Stimulated activated naive B cell treated with anti-CD40 and anti-IgM and Interleukin-4, amounts not matched to agents 10 μg/mL and 1 μg/mL and 100 μg/mL, for 72 hours (primary cell): ENCODE measurements around the gene ITGA8.
A peak's percentile ranks its signal among the peaks of the same experiment; 100 is the strongest.

ENCODE experiments used
- ATAC-seq, 2 donors: fragments of 150-1000 bp; cut with Tn5 transposase; replicated peaks; 2 replicates each; pipeline ENCODE4 v1.10.0; 2021; ENCODE audit warnings: moderate library complexity in 1 of 2
- DNase-seq: peaks from one replicate; pipeline ENCODE4 v3.0.0; 2021
- H3K27ac Mint-ChIP-seq: one replicate; pipeline ENCODE4 v1.8.0; 2022; ENCODE audit warnings: mild to moderate bottlenecking, mixed read lengths
- H3K27me3 Mint-ChIP-seq, 2 donors: one replicate each; pipeline ENCODE4 v1.8.0; 2022; ENCODE audit warnings: mixed read lengths in 2 of 2
- H3K36me3 Mint-ChIP-seq, 2 donors: one replicate each; pipeline ENCODE4 v1.8.0; 2022; ENCODE audit warnings: mixed read lengths in 2 of 2, mild to moderate bottlenecking in 1 of 2
- H3K4me1 Mint-ChIP-seq, 2 donors: one replicate each; pipeline ENCODE4 v1.8.0; 2022; ENCODE audit warnings: mixed read lengths in 2 of 2, mild to moderate bottlenecking in 1 of 2
- H3K4me3 Mint-ChIP-seq, 2 donors: one replicate each; pipeline ENCODE4 v1.8.0; 2022; ENCODE audit warnings: mild to moderate bottlenecking in 2 of 2, mixed read lengths in 2 of 2, moderate library complexity in 1 of 2
- H3K9me3 Mint-ChIP-seq, 2 donors: one replicate each; pipeline ENCODE4 v1.8.0; 2022; ENCODE audit warnings: mixed read lengths in 2 of 2, mild to moderate bottlenecking in 1 of 2

Gene ITGA8

DNA sequence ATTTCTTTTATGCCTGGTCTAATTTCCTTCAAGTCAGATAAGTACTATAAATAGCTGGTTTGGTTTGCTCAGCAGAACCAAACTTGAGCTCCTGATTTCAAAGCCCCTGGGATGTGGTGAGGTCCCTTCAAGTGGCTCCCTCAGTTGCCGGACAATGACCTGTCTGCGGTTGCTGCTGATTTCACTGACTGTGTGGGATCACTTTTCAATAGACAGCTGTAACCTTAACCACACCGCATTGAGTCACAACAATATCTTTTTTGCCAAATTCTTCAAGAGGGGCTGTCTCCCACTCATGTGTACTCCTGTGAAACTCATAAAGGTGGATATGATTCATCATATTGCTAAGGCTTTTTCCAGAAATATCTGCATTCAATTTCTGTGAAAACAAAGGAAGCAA is 23.1 kb upstream of the ITGA8 start:
- Mint-ChIP-seq H3K4me1 (no peaks in the 10 kb centered on the region), H3K36me3 (no peaks in the 10 kb centered on the region), H3K9me3 (no peaks in the 10 kb centered on the region), H3K27ac (no peak overlapping the region), H3K27me3 (peaks cover 7 to 12% of the 10 kb centered on the region in 2 donors), H3K4me3 (no peak overlapping the region)
- ATAC-seq, result no peak
- no peak for DNase-seq

DNA sequence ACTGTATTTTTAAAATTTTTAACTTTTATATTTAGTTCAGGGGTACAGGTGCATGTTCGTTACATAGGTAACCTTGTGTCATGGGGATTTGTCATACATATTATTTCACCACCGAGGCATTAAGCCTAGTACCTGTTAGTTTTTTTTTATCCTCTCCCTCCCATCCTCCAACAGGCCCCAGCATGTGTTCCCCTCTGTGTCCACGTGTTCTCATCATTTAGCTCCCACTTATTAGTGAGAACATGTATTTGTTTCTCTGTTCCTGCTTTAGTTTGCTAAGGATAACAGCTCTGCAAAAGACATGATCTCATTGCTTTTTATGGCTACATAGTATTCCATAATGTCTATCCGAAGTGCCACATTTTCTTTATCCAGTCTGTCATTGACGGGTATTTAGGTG is 22.4 kb upstream of the ITGA8 start:
- ATAC-seq (no peak), DNase-seq (no peak)
- H3K36me3 Mint-ChIP-seq, result peaks cover 0 to 1% of the 10 kb centered on the region in 2 donors
- peaks cover 11 to 13% of the 10 kb centered on the region in 2 donors for H3K27me3 Mint-ChIP-seq
- H3K4me3 Mint-ChIP-seq, result no peak overlapping the region
- no peak overlapping the region for H3K27ac Mint-ChIP-seq
- peaks cover 0 to 1% of the 10 kb centered on the region in 2 donors for H3K9me3 Mint-ChIP-seq
- H3K4me1 Mint-ChIP-seq, result no peaks in the 10 kb centered on the region

DNA sequence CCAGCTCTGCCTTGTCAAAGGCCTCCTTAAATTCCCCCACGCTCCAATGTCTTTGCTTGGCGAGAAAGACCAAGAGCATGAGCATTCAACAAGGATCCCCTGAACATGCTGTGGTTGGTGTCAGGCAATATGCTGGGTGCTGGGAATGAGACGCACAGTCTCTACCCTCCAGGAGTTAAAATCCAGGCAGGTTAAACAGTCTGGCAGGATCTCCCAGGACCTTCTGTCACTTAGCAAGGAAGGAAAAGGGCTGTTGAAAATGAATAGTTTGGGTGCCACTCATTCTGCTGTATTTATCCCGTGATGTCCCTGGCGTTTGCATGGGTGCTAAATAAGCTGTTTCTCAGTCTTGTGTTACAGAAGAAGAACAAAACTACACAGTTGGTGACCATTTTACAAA is 21.9 kb upstream of the ITGA8 start:
- H3K36me3 Mint-ChIP-seq, result peaks cover 0 to 1% of the 10 kb centered on the region in 2 donors
- H3K27me3 Mint-ChIP-seq, result peaks cover 9 to 11% of the 10 kb centered on the region in 2 donors
- DNase-seq (no peak), ATAC-seq (no peak)
- peaks cover 0 to 1% of the 10 kb centered on the region in 2 donors for H3K9me3 Mint-ChIP-seq
- H3K4me3 Mint-ChIP-seq, result no peak overlapping the region
- no peak overlapping the region for H3K27ac Mint-ChIP-seq
- H3K4me1 Mint-ChIP-seq, result no peaks in the 10 kb centered on the region

- Mint-ChIP-seq H3K27me3 (peaks cover 11 to 13% of the 10 kb centered on the region in 2 donors), H3K36me3 (peaks cover 0 to 1% of the 10 kb centered on the region in 2 donors), H3K4me3 (no peak overlapping the region), H3K4me1 (no peaks in the 10 kb centered on the region), H3K27ac (no peak overlapping the region), H3K9me3 (peaks cover 0 to 3% of the 10 kb centered on the region in 2 donors)
- DNase-seq (no peak), ATAC-seq (no peak)
Observed at GRCh38 chr10:15740261-15740660, 20.5 kb upstream of the ITGA8 start.

DNA sequence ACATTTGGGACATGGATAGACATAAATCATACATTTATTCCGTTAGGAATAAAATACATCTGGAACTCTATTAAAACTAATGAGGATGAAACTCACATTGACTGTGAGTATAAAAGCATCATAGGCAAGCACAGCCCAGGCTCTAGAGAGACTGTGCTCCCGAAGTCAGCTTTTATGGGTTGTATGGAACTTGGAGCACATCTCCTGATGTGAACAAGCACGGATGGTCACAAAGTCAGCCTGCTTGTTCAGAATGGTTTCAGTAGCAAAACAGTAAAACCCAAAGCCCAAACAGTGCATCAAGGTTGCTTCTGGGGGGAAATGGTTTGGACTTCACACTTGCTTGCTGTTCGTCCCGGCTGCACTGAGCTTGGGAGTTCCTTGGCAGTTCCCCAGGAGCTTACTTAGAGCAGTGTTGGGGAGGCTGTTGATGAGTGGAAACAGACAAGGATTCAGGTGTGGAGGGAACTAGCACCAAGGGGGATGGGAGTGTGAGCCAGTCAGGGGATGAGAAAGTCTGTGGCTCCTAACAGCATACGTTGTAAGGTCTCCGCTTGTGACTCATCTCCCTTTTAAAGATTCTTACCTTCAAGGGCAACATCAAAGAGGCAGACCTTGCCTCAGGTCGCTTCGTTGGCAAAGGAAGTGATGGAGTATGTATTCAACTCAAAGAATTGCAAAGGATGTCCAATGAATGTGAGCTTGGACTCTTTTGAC is 19.7 kb upstream of the ITGA8 start:
- DNase-seq, result no peak
- H3K4me3 Mint-ChIP-seq, result no peak overlapping the region
- H3K4me1 Mint-ChIP-seq, result no peaks in the 10 kb centered on the region
- H3K27me3 Mint-ChIP-seq, result peaks cover 11 to 13% of the 10 kb centered on the region in 2 donors
- ATAC-seq, result no peak
- peaks cover 0 to 1% of the 10 kb centered on the region in 2 donors for H3K36me3 Mint-ChIP-seq
- H3K9me3 Mint-ChIP-seq, result peaks cover 0 to 3% of the 10 kb centered on the region in 2 donors
- H3K27ac Mint-ChIP-seq, result no peak overlapping the region

GRCh38 chr10:15738270-15738925 is 18.7 kb upstream of the ITGA8 start:
- DNase-seq (no peak), ATAC-seq (no peak)
- no peak overlapping the region for H3K27ac Mint-ChIP-seq
- H3K36me3 Mint-ChIP-seq, result peaks cover 0 to 1% of the 10 kb centered on the region in 2 donors
- no peaks in the 10 kb centered on the region for H3K4me1 Mint-ChIP-seq
- H3K4me3 Mint-ChIP-seq, result no peak overlapping the region
- H3K27me3 Mint-ChIP-seq, result peaks cover 6 to 13% of the 10 kb centered on the region in 2 donors
- peaks cover 3 to 4% of the 10 kb centered on the region in 2 donors for H3K9me3 Mint-ChIP-seq

- Mint-ChIP-seq H3K27ac (no peak overlapping the region), H3K4me1 (no peaks in the 10 kb centered on the region), H3K4me3 (no peak overlapping the region), H3K36me3 (peaks cover 0 to 1% of the 10 kb centered on the region in 2 donors), H3K9me3 (peaks cover 3 to 4% of the 10 kb centered on the region in 2 donors), H3K27me3 (peaks cover 5 to 13% of the 10 kb centered on the region in 2 donors)
- DNase-seq, result no peak
- ATAC-seq, result no peak
Observed at GRCh38 chr10:15737656-15738055, 17.9 kb upstream of the ITGA8 start.

- no peaks in the 10 kb centered on the region for H3K4me1 Mint-ChIP-seq
- peaks cover 7% of the 10 kb centered on the region in 2 donors for H3K9me3 Mint-ChIP-seq
- ATAC-seq (no peak), DNase-seq (no peak)
- no peak overlapping the region for H3K27ac Mint-ChIP-seq
- H3K27me3 Mint-ChIP-seq, result peaks cover 10% of the 10 kb centered on the region in 2 donors
- H3K4me3 Mint-ChIP-seq, result no peak overlapping the region
- H3K36me3 Mint-ChIP-seq, result peaks cover 0 to 1% of the 10 kb centered on the region in 2 donors
Observed at GRCh38 chr10:15735763-15736162, 16.0 kb upstream of the ITGA8 start.

DNA sequence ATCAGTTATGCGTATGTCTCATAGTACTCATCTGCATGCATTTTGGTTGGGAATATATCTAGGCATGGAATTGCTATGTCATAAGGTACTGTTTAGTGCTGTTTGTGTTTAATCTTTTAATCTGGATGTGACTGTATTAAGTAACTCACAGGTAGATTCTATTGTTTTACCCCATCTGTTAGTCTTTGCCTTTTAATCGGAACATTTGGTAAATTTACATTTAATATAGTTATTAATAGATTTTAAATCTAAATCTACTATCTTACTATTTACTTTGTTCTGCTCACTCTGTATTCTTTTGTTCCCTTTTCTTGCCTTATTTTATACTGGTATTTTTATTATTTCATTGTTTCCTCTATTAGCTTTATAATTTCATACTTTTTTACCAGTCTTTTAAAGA is 10.6 kb upstream of the ITGA8 start:
- Mint-ChIP-seq H3K27me3 (peaks cover 7 to 10% of the 10 kb centered on the region in 2 donors), H3K27ac (no peak overlapping the region), H3K4me3 (no peak overlapping the region), H3K36me3 (no peaks in the 10 kb centered on the region), H3K9me3 (peaks cover 10 to 23% of the 10 kb centered on the region in 2 donors), H3K4me1 (no peaks in the 10 kb centered on the region)
- no peak for ATAC-seq
- no peak for DNase-seq

DNA sequence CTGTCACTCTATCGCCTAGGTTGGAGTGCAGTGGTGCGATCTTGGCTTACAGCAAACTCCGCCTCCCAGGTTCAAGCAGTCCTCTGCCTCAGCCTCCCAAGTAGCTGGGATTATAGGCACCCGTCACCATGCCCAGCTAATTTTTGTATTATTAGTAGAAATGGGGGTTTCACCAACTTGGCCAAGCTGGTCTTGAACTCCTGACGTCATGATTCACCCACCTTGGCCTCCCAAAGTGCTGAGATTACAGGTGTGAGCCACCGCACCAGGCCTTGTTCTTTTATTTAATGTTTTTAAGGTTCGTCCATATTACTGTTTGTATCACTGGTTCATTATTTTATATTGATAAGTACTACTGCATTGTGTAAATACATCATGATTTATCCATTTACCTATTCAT is 10.2 kb upstream of the ITGA8 start:
- Mint-ChIP-seq H3K4me1 (no peaks in the 10 kb centered on the region), H3K9me3 (peaks cover 10 to 23% of the 10 kb centered on the region in 2 donors), H3K4me3 (no peak overlapping the region), H3K27ac (no peak overlapping the region), H3K36me3 (no peaks in the 10 kb centered on the region), H3K27me3 (peaks cover 7 to 13% of the 10 kb centered on the region in 2 donors)
- no peak for ATAC-seq
- no peak for DNase-seq

GRCh38 chr10:15726042-15726441 is 6.3 kb upstream of the ITGA8 start:
- ATAC-seq (no peak), DNase-seq (no peak)
- Mint-ChIP-seq H3K9me3 (peaks cover 9 to 19% of the 10 kb centered on the region in 2 donors), H3K36me3 (no peaks in the 10 kb centered on the region), H3K27me3 (peaks cover 30 to 36% of the 10 kb centered on the region in 2 donors), H3K4me1 (no peaks in the 10 kb centered on the region), H3K4me3 (no peak overlapping the region), H3K27ac (no peak overlapping the region)

- no peak overlapping the region for H3K27ac Mint-ChIP-seq
- H3K36me3 Mint-ChIP-seq, result no peaks in the 10 kb centered on the region
- H3K9me3 Mint-ChIP-seq, result peaks cover 5 to 14% of the 10 kb centered on the region in 2 donors
- DNase-seq, result no peak
- peak; percentile 62 to 73 for ATAC-seq
- no peaks in the 10 kb centered on the region for H3K4me1 Mint-ChIP-seq
- peaks cover 30 to 39% of the 10 kb centered on the region in 2 donors for H3K27me3 Mint-ChIP-seq
- H3K4me3 Mint-ChIP-seq, result no peak overlapping the region
Observed at GRCh38 chr10:15725603-15726002, 5.9 kb upstream of the ITGA8 start.

DNA sequence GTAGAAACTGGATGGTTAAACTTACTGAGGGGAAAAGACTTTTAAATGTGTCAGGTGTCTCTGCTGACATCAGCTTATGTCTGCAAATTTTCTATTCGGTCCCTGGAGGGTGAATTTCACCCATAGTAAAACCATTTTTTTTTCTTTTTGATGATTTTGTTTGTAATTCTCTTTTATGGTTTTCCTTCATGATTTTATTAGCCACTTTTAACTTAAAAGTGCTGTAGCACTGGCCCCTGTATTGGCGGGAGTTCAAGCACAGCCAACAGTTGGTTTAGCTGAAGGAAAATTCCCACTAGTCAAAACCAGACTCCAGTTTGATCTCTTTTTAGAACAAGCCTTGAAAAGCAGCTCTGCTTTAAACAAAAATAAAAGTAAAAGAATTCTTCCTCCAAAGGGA is 5.0 kb upstream of the ITGA8 start:
- DNase-seq, result no peak
- no peak overlapping the region for H3K4me3 Mint-ChIP-seq
- no peaks in the 10 kb centered on the region for H3K4me1 Mint-ChIP-seq
- H3K27me3 Mint-ChIP-seq, result peaks cover 36 to 46% of the 10 kb centered on the region in 2 donors
- H3K27ac Mint-ChIP-seq, result no peak overlapping the region
- ATAC-seq, result no peak
- H3K36me3 Mint-ChIP-seq, result no peaks in the 10 kb centered on the region
- peaks cover 5 to 14% of the 10 kb centered on the region in 2 donors for H3K9me3 Mint-ChIP-seq

GRCh38 chr10:15723803-15724202 is 4.1 kb upstream of the ITGA8 start:
- Mint-ChIP-seq H3K9me3 (peaks cover 5 to 9% of the 10 kb centered on the region in 2 donors), H3K27ac (no peak overlapping the region), H3K4me1 (peaks cover 0 to 4% of the 10 kb centered on the region in 2 donors), H3K36me3 (no peaks in the 10 kb centered on the region), H3K27me3 (peaks cover 43 to 52% of the 10 kb centered on the region in 2 donors), H3K4me3 (no peak overlapping the region)
- ATAC-seq (no peak), DNase-seq (no peak)
